Mucosa of descending colon (tissue), 3 donors: ENCODE measurements around the gene TNNC1. TPM values are rescaled to one million over a fixed set of nuclear protein-coding genes. Genes with fewer than 3 reads are reported as not detected.
A peak's percentile ranks its signal among the peaks of the same experiment; 100 is the strongest.

Source experiments
- ATAC-seq: fragments of 200-7000 bp; cut with Tn5 transposase; one replicate; pipeline ENCODE4 v1.9.1; 2020; ENCODE audit warnings: mild to moderate bottlenecking, moderate library complexity
- DNase-seq, 3 donors: peaks; one replicate each; pipeline ENCODE4 v3.0.0-alpha.2; 2020
- H3K36me3 ChIP-seq: fragments of 200-600 bp; one replicate; pipeline ENCODE4 v1.8.0; 2021; ENCODE audit warnings: low read depth, mild to moderate bottlenecking
- H3K4me1 ChIP-seq: fragments of 200-600 bp; one replicate; pipeline ENCODE4 v1.8.0; 2021; ENCODE audit warnings: low read depth, mild to moderate bottlenecking
- H3K4me3 ChIP-seq: fragments of 200-600 bp; one replicate; pipeline ENCODE4 v1.8.0; 2021; ENCODE audit warnings: mild to moderate bottlenecking
- H3K9me3 ChIP-seq: fragments of 200-600 bp; one replicate; pipeline ENCODE4 v1.8.0; 2021; ENCODE audit warnings: mild to moderate bottlenecking
- CTCF ChIP-seq: fragments of 200-600 bp; IDR thresholded peaks from one replicate; pipeline ENCODE4 v1.8.0; 2022; ENCODE audit warnings: antibody characterized with exemption, mild to moderate bottlenecking
- intact Hi-C, 2 donors: fragments of 100-400 bp; cut with DNase I in 1 of 2; cut with micrococcal nuclease in 1 of 2; formaldehyde crosslinking; loops; one replicate each; pipeline versions ENCODE4 v1.11.0 to v1.11.1; 2022; cut with DNase I, micrococcal nuclease
- total RNA-seq, 3 donors: library from RNA; stranded (reverse); fragmentation: NEBNext Ultra II Directional in 2 of 3; extraction: Animal tissue kit (Norgen Biotek cat#: 25700) in 2 of 3; gene quantifications; one replicate each; pipeline versions ENCODE4 v1.2.1 to v1.2.4, GENCODE V29; 2021 to 2023
- donor health status: DM: no; HTN: no; CAD: no; lungs with moderate emphysema.
- donor health status: DM: no; HTN: no; CAD: no.
- donor health status: DM: no; HTN: yes; CAD: no.

TNNC1 gene
- total RNA-seq, 3 donors from 2014 or later: 0.60 to 6.3 (median 2.5) TPM

GRCh38 chr3:52435246-52436101, 18.4 kb downstream of the TNNC1 start:
- ATAC-seq (no peak), DNase-seq (no peak)
- no peaks in the 10 kb centered on the region for H3K4me1 ChIP-seq
- no peak for TF ChIP-seq CTCF
- H3K36me3 ChIP-seq: no peaks in the 10 kb centered on the region
- intact Hi-C loops: no loop called here
- H3K4me3 ChIP-seq: no peak overlapping the region
- H3K9me3 ChIP-seq: no peaks in the 10 kb centered on the region

- no peak for DNase-seq
- ATAC-seq: no peak
- intact Hi-C loops: no loop called here
- no peak overlapping the region for H3K4me3 ChIP-seq
- no peaks in the 10 kb centered on the region for H3K4me1 ChIP-seq
- H3K9me3 ChIP-seq: no peaks in the 10 kb centered on the region
- TF ChIP-seq CTCF: no peak
- H3K36me3 ChIP-seq: no peaks in the 10 kb centered on the region
These were observed 19.2 kb downstream of the TNNC1 start for GRCh38 chr3:52434491-52435115.

- H3K4me3 ChIP-seq: no peak overlapping the region
- DNase-seq (no peak), ATAC-seq (no peak)
- H3K4me1 ChIP-seq: no peaks in the 10 kb centered on the region
- intact Hi-C loops: no loop called here
- no peaks in the 10 kb centered on the region for H3K9me3 ChIP-seq
- TF ChIP-seq CTCF: no peak
- no peaks in the 10 kb centered on the region for H3K36me3 ChIP-seq
These were observed 19.8 kb downstream of the TNNC1 start for GRCh38 chr3:52433996-52434479.

GRCh38 chr3:52433328-52433995, 20.4 kb downstream of the TNNC1 start:
- no peaks in the 10 kb centered on the region for H3K36me3 ChIP-seq
- TF ChIP-seq CTCF: no peak
- H3K9me3 ChIP-seq: no peaks in the 10 kb centered on the region
- H3K4me3 ChIP-seq: no peak overlapping the region
- peak; percentile 19 for ATAC-seq
- H3K4me1 ChIP-seq: no peaks in the 10 kb centered on the region
- intact Hi-C loops: no loop called here
- DNase-seq: no peak

GRCh38 chr3:52432691-52433141, 21.1 kb downstream of the TNNC1 start:
- no peak for TF ChIP-seq CTCF
- ATAC-seq (no peak), DNase-seq (no peak)
- no peaks in the 10 kb centered on the region for H3K9me3 ChIP-seq
- H3K4me1 ChIP-seq: no peaks in the 10 kb centered on the region
- H3K4me3 ChIP-seq: no peak overlapping the region
- intact Hi-C loops: no loop called here
- H3K36me3 ChIP-seq: no peaks in the 10 kb centered on the region
